Liver (tissue), 3 donors: ENCODE data around the gene CHERP.

Experiments used
- EGR1 ChIP-seq, 2 donors: IDR thresholded peaks; 2 replicates each; pipeline ENCODE4 v1.6.1; 2016 to 2018; ENCODE audit warnings: antibody characterized with exemption in 2 of 2, low read depth in 2 of 2
- FOXA1 ChIP-seq: IDR thresholded peaks from 2 replicates; pipeline ENCODE4 v1.6.1; 2016; ENCODE audit warnings: antibody characterized with exemption
- GABPA ChIP-seq, 2 donors: IDR thresholded peaks in 1 of 2; conservative IDR thresholded peaks in 1 of 2; 2 replicates each; pipeline ENCODE4 v1.6.1; 2016; ENCODE audit warnings: antibody characterized with exemption in 2 of 2, mild to moderate bottlenecking in 1 of 2, moderate library complexity in 1 of 2
- RXRA ChIP-seq, 2 donors: IDR thresholded peaks; 2 replicates each; pipeline ENCODE4 v1.6.1; 2017 to 2018; ENCODE audit warnings: antibody characterized with exemption in 2 of 2, mild to moderate bottlenecking in 1 of 2
- SP1 ChIP-seq: IDR thresholded peaks from 2 replicates; pipeline ENCODE4 v1.6.1; 2018; ENCODE audit warnings: antibody characterized with exemption, mild to moderate bottlenecking
- TAF1 ChIP-seq: conservative IDR thresholded peaks from 2 replicates; pipeline ENCODE4 v1.6.1; 2016; ENCODE audit warnings: antibody characterized with exemption, mild to moderate bottlenecking
- TF ChIP-seq, protein P1 (sequence below): fragments of 150-350 bp; IDR thresholded peaks from 2 replicates; pipeline ENCODE4 v1.5.1; 2017; ENCODE audit warnings: improper control_type of control experiment, low read depth, low read length; ENCODE audit not compliant: missing input control
- TF ChIP-seq, protein P2 (sequence below): IDR thresholded peaks from 2 replicates; pipeline ENCODE4 v1.6.1; 2016; ENCODE audit warnings: antibody characterized with exemption
- TF ChIP-seq, protein P3 (sequence below): IDR thresholded peaks from 2 replicates; pipeline ENCODE4 v1.6.1; 2016; ENCODE audit warnings: antibody characterized with exemption
- donor health status: healthy.
- donor health status: healthy.

DNA sequence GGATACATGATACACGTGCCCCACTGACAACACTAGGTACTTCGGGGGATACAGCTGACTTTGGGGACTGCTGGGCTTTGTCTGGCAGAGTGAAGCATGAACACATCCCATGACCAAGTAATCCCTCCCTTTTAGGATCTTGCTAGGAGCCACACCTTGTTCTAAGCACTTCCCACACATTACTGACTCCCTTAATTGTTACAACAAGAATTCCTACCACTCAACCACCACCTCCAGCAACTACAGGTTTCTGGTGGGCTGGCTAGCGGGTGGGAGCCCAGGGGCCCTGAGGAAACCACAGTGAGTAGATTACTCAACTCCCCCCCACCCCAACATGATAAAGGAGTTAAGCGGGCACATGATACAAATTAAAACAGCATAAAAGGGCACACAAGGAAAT is 37.1 kb upstream of the CHERP start:
- TF ChIP-seq, protein P1, sequence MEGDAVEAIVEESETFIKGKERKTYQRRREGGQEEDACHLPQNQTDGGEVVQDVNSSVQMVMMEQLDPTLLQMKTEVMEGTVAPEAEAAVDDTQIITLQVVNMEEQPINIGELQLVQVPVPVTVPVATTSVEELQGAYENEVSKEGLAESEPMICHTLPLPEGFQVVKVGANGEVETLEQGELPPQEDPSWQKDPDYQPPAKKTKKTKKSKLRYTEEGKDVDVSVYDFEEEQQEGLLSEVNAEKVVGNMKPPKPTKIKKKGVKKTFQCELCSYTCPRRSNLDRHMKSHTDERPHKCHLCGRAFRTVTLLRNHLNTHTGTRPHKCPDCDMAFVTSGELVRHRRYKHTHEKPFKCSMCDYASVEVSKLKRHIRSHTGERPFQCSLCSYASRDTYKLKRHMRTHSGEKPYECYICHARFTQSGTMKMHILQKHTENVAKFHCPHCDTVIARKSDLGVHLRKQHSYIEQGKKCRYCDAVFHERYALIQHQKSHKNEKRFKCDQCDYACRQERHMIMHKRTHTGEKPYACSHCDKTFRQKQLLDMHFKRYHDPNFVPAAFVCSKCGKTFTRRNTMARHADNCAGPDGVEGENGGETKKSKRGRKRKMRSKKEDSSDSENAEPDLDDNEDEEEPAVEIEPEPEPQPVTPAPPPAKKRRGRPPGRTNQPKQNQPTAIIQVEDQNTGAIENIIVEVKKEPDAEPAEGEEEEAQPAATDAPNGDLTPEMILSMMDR, result no peak
- TF ChIP-seq TAF1 (no peak), EGR1 (IDR thresholded peaks at IDR 0.05; ENCODE audit: low read depth in 2 of 2) (no peak), SP1 (no peak), GABPA (IDR thresholded peaks at IDR 0.05 in 1 of 2, conservative IDR thresholded peaks at IDR 0.05 in 1 of 2) (no peak), FOXA1 (no peak), RXRA (IDR thresholded peaks at IDR 0.05) (no peak)
- TF ChIP-seq, protein P2, sequence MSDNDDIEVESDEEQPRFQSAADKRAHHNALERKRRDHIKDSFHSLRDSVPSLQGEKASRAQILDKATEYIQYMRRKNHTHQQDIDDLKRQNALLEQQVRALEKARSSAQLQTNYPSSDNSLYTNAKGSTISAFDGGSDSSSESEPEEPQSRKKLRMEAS, result no peak
- TF ChIP-seq, protein P3, sequence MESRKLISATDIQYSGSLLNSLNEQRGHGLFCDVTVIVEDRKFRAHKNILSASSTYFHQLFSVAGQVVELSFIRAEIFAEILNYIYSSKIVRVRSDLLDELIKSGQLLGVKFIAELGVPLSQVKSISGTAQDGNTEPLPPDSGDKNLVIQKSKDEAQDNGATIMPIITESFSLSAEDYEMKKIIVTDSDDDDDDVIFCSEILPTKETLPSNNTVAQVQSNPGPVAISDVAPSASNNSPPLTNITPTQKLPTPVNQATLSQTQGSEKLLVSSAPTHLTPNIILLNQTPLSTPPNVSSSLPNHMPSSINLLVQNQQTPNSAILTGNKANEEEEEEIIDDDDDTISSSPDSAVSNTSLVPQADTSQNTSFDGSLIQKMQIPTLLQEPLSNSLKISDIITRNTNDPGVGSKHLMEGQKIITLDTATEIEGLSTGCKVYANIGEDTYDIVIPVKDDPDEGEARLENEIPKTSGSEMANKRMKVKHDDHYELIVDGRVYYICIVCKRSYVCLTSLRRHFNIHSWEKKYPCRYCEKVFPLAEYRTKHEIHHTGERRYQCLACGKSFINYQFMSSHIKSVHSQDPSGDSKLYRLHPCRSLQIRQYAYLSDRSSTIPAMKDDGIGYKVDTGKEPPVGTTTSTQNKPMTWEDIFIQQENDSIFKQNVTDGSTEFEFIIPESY, result no peak
